Activated CD4-positive, alpha-beta T cell treated with anti-CD3 and anti-CD28 coated beads, Interleukin-2, amount 10 ng/mL, durations not matched to agents 24 days and 14 days (primary cell): Measurements from ENCODE around the gene NFXL1. TPM values are rescaled to one million over a fixed set of nuclear protein-coding genes. Genes with fewer than 3 reads are reported as not detected.

Experiments
- DNase-seq: peaks from one replicate; pipeline ENCODE4 v3.0.0; 2022
- H3K27ac Mint-ChIP-seq: one replicate; pipeline ENCODE4 v1.8.0; 2022; ENCODE audit warnings: mild to moderate bottlenecking, mixed read lengths
- H3K27me3 Mint-ChIP-seq: one replicate; pipeline ENCODE4 v1.8.0; 2022; ENCODE audit warnings: mixed read lengths
- H3K36me3 Mint-ChIP-seq: one replicate; pipeline ENCODE4 v1.8.0; 2022; ENCODE audit warnings: low read depth, mild to moderate bottlenecking, mixed read lengths
- H3K4me1 Mint-ChIP-seq: one replicate; pipeline ENCODE4 v1.8.0; 2021; ENCODE audit warnings: mixed read lengths
- H3K4me3 Mint-ChIP-seq: one replicate; pipeline ENCODE4 v1.8.0; 2022; ENCODE audit warnings: mild to moderate bottlenecking, moderate library complexity, mixed read lengths
- H3K9me3 Mint-ChIP-seq: one replicate; pipeline ENCODE4 v1.8.0; 2021; ENCODE audit warnings: mixed read lengths
- intact Hi-C: fragments of 100-400 bp; cut with micrococcal nuclease; formaldehyde crosslinking; loops from one replicate; pipeline ENCODE4 v1.15.1; 2023
- total RNA-seq: library from RNA; stranded (reverse); gene quantifications from 2 replicates; pipeline ENCODE4 v1.2.3, GENCODE V29; 2022

NFXL1 gene
- total RNA-seq, 1 donor from 2014 or later = 15.0 TPM

DNA sequence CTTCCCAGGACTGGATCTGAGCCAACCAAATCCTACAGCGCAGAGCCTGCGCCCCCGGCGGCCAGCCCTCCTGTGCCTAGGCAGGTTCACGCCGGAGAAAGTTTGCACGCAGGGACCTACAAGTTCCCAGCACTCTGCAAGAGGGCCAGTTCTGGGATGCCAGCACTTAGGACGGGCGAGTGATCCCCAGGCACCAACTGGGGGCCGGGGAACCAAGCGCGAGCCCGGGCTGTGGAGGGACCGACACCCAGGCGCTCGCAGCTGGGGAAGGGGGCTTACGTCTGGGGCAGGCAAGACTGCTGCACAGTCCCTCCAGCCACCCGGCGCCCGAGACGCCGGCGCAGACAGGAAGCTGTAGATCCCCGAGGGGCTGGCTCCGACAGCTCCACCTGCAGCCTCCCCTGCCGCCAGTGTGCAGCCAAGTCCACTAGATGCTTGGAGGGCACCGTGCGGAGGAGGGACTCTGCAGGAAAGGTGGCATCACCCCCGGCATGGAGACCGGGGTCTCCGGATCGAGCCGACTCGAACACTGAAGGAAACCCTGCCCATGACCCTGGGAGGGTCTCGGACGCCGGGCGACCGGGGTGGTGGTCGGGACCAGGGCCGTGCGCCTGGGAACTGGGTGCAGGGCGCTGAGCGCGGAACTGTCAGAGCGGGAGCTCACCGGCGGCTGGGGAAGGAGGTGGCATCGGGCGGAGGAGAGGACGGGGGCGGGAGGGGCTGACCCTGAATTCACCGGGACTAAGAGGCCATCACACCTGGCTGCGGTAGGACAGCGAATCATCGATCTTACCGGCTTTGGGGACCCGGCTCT lies 77.1 kb downstream of the NFXL1 start:
- peak; percentile 80 for DNase-seq
- Mint-ChIP-seq H3K4me1 (peaks cover 17% of the 10 kb centered on the region), H3K9me3 (no peaks in the 10 kb centered on the region), H3K4me3 (peak overlapping the region; percentile 88), H3K27me3 (peaks cover 40% of the 10 kb centered on the region), H3K27ac (no peak overlapping the region), H3K36me3 (no peaks in the 10 kb centered on the region)
- intact Hi-C loops = loop anchor here (2.0 to 10.0 kb wide), 3 partner anchors 78 to 372 kb away; partner anchors contain the start of genes COMMD8 and NFXL1

DNA sequence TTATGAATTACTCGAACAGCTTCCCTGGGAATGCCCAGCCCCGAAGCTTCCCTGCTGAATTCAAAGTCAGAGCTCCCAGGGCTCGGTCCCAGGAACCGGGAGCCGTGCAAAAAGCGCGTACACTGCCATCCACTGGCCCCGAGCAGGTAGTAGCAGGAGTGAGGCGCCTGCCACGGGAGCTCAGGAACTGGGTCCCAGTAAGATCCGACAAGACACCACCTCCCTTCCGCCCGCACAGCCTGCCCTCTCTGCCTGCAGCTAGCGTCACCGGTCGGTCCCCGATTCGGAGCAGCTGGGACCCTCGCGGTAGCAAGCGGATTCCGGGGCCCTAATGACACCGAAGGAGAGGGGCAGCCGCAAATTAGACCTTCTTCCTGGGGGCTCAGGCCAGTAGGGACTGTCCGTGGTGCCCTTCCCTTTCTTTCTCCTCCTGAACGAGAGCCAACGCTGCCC lies 77.7 kb downstream of the NFXL1 start:
- Mint-ChIP-seq H3K36me3 (no peaks in the 10 kb centered on the region), H3K27ac (no peak overlapping the region), H3K9me3 (no peaks in the 10 kb centered on the region), H3K4me3 (peak overlapping the region; percentile 88), H3K27me3 (peaks cover 40% of the 10 kb centered on the region), H3K4me1 (peaks cover 17% of the 10 kb centered on the region)
- intact Hi-C loops = loop anchor here (2.0 to 10.0 kb wide), 3 partner anchors 78 to 372 kb away; partner anchors contain the start of genes COMMD8 and NFXL1
- peak; percentile 83 for DNase-seq

DNA sequence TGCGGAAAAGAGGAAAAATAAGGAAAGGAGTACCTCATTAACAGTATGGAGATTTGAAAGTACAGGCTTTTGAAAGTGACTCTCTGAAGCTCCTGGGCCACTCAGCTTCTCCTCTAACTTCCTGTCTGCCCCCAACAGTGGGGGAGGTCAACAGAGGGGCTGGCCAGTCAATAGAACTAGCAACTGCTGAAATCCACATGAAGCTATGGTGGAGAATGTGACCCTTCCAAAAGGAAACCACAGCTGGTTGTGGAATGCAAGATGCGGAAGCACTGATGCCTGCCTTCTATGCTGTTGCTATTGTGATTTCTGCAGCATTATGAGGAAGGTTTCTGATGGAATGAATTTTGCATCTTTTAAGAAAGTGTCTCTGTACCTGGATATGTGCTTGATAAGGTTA lies 78.9 kb downstream of the NFXL1 start:
- Mint-ChIP-seq H3K36me3 (no peaks in the 10 kb centered on the region), H3K27me3 (peaks cover 40% of the 10 kb centered on the region), H3K4me3 (no peak overlapping the region), H3K4me1 (peaks cover 19% of the 10 kb centered on the region), H3K27ac (no peak overlapping the region), H3K9me3 (no peaks in the 10 kb centered on the region)
- intact Hi-C loops = loop anchor here (5.0 to 10.0 kb wide), 2 partner anchors 97 to 371 kb away; partner anchors contain the start of gene COMMD8
- no peak for DNase-seq

DNA sequence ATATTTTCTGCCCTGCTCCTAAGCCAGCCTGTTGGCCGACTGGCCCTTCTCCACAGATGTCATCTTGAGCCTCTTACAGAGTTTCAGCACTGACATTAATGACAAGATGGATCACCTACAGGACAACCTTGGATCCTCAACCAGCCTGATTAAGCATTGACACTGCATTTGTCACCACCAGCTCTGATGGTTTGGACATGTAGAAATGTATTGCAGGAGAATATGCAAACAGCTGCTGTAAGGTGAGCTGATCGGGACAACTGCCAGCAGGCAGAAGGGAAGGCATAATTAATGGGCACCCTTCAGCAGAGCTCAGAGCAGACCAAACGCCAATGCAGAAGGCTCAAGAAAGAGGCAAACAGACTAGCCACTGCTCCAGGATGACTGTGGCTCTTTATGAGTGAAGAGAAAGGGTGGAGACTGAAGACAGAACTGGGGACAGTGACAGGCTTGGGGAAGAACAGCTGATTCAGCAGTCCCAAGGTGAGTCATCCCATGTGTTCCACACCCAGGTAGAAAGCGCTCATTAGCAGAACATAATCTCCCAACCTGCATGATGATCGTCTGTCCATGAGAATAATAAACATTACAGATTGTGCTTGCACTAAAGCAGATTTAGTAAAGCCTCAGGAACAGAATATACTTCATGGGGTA lies 83.2 kb downstream of the NFXL1 start:
- intact Hi-C loops = loop anchor here (10.0 kb wide), 1 partner anchor 366 kb away; the partner anchor contains the start of gene COMMD8
- H3K27ac Mint-ChIP-seq = no peak overlapping the region
- H3K36me3 Mint-ChIP-seq = no peaks in the 10 kb centered on the region

DNA sequence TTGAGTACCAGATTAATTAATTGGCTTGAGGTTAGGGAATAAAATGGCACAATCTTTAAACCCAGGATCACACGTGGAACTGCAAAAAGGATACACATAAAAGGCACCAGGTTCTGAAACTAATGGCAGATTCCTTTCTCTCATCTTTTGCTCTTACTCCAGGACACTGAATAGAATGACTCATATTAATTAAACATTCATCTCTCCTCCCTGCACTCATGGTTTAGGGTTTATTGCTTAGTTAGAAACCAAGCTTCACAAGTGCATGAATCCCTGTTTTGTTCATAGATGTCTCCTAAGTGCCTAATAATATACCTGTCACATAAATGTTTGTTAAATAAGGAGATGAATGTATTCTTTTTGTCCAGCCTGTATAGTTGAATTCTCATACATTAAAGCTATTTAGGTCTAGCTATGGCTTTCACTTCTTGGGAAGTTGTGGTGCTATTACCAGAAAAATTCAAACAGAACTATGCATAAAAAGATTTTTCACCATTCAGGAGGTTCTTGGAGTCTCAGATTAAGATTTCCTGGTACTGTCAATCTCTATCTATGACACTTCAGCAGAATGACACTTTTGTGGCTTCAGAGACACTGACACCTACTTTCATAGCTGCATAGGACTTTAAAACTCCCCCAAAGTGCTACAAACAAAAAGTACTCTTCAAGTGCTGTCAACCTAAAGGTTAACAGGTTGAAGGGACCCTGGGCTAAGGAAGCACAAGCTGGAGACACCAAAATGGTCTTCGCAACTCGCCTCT lies 83.9 kb downstream of the NFXL1 start:
- Mint-ChIP-seq H3K27ac (no peak overlapping the region), H3K36me3 (no peaks in the 10 kb centered on the region), H3K27me3 (peaks cover 20% of the 10 kb centered on the region), H3K4me1 (peaks cover 8% of the 10 kb centered on the region), H3K4me3 (no peak overlapping the region), H3K9me3 (no peaks in the 10 kb centered on the region)
- DNase-seq = no peak
- intact Hi-C loops = loop anchor here (10.0 kb wide), 1 partner anchor 366 kb away; the partner anchor contains the start of gene COMMD8

More for the DNA sequence above, 83.2 kb downstream of the NFXL1 start:
- DNase-seq = no peak
- H3K4me1 Mint-ChIP-seq = peaks cover 11% of the 10 kb centered on the region
- peaks cover 26% of the 10 kb centered on the region for H3K27me3 Mint-ChIP-seq
- no peaks in the 10 kb centered on the region for H3K9me3 Mint-ChIP-seq
- H3K4me3 Mint-ChIP-seq = no peak overlapping the region

DNA sequence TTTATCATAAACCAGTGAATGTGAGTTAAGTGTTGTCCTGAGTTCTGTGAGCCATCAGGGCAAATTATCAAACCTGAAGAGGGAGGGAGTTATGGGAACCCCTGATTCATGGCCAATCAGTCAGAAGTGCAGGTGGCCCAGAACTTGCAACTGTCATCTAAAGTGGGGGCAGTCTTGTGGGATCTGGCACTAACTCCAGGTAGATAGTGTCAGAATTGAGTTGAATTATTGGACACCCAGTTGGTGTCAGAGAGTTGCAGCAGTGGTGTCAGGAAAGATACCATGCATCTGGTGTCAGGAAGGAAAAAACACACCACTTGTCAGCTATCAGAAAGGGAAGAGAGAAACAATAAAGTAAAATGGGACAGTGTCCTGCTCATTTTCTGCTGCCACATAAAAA lies 84.9 kb downstream of the NFXL1 start:
- H3K4me3 Mint-ChIP-seq = no peak overlapping the region
- no peaks in the 10 kb centered on the region for H3K9me3 Mint-ChIP-seq
- intact Hi-C loops = no loop called here
- H3K27me3 Mint-ChIP-seq = peaks cover 13% of the 10 kb centered on the region
- no peak for DNase-seq
- peaks cover 8% of the 10 kb centered on the region for H3K4me1 Mint-ChIP-seq
- H3K27ac Mint-ChIP-seq = no peak overlapping the region
- no peaks in the 10 kb centered on the region for H3K36me3 Mint-ChIP-seq

DNA sequence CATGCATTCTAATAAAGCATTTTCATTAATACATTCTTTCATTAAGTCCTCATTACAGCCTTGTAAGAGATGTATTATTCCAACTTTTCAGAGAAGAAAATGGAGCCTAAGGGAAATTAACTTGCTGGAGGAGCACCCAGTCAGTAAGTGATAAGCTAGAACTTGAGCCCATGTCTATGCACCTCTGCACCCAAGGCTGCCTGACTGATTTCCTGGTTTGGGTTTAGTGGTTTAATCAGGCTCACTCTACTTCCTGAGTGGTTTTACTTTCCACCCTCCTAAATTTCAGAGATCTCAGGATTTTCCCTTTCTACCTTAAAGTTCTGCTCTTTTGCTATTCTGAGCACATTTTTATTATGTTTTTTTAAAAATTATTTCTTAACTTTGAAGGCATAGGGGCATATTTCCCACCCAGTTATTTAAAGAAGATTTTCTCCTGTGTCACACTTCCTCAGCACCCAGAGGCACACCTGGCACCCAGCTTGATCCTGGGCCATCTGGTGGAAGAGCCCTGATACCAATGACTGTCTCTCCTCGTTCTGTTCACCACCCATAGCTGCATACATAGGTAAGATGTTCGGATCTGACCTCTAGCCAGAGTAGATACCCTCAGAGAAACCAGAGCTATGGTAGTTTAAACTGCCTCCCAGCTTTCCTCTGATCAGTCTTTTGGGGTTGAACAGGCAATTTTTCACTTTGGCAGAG lies 86.9 kb downstream of the NFXL1 start:
- Mint-ChIP-seq H3K27ac (no peak overlapping the region), H3K27me3 (peaks cover 7% of the 10 kb centered on the region), H3K36me3 (no peaks in the 10 kb centered on the region), H3K4me1 (peaks cover 8% of the 10 kb centered on the region), H3K4me3 (no peak overlapping the region), H3K9me3 (no peaks in the 10 kb centered on the region)
- intact Hi-C loops = no loop called here
- no peak for DNase-seq

DNA sequence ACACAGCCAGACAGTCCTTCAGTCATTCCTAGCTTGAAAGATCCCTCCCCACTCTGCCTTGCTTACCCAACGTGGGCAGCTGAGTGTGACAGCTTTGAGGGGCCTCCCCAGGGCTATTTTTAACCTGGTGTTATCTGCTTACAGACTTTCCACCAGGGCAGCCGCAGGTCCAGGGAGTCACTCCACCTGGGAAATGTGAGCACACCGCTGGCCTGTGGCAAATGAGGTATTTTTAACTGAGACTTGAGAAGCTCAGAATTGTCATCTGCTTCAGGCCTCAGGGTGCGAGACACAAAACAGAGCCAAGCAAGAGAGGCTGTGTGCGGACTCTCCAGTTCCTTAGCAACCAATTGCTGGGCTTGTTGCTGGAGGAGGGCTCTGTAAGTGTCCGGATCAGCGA lies 89.5 kb downstream of the NFXL1 start:
- H3K4me1 Mint-ChIP-seq = peaks cover 5% of the 10 kb centered on the region
- no peak overlapping the region for H3K27ac Mint-ChIP-seq
- H3K4me3 Mint-ChIP-seq = no peak overlapping the region
- H3K9me3 Mint-ChIP-seq = no peaks in the 10 kb centered on the region
- intact Hi-C loops = no loop called here
- H3K27me3 Mint-ChIP-seq = peaks cover 10% of the 10 kb centered on the region
- DNase-seq = no peak
- no peaks in the 10 kb centered on the region for H3K36me3 Mint-ChIP-seq

DNA sequence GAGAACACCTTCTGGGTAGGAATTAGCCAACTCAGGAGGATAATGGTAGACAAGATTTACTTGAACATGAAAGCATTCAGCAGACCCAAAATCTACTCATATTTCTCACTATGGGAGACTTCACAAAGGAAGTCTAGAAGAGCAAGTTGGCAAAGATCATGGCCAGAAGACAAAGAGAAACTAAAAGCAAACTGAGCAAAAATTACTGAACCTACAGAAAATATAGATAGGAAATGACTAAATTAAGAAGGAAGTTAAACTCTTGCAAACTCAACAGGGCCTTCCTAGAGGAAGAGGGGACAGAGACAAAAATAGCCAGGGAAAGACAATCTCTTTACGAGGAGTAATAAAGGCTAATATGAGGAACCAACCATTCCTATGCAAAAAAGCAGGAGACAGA lies 95.2 kb downstream of the NFXL1 start:
- intact Hi-C loops = no loop called here
- Mint-ChIP-seq H3K36me3 (no peaks in the 10 kb centered on the region), H3K4me3 (no peak overlapping the region), H3K4me1 (peaks cover 4% of the 10 kb centered on the region), H3K27me3 (peaks cover 20% of the 10 kb centered on the region), H3K9me3 (no peaks in the 10 kb centered on the region), H3K27ac (no peak overlapping the region)
- DNase-seq = no peak

DNA sequence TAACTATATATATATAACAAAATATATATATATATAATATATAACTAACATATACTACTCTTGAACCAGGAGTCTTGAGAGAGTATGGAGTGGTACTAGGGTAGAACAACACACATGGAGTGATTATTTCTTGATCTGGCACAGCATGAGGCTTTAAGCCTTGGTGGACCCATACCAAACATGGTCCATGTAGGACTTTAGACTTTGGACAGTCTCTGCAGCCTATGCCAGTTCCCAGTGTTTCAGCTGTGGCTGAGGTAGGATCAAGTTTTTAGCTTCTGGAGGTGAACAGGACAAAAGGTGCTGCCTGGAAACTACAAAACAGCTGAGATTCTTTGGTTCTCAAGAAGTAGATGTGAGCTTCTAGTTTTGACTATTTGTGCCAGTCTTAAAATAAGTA lies 97.1 kb downstream of the NFXL1 start:
- DNase-seq = no peak
- H3K27ac Mint-ChIP-seq = no peak overlapping the region
- H3K27me3 Mint-ChIP-seq = peaks cover 22% of the 10 kb centered on the region
- H3K36me3 Mint-ChIP-seq = no peaks in the 10 kb centered on the region
- intact Hi-C loops = no loop called here
- H3K9me3 Mint-ChIP-seq = no peaks in the 10 kb centered on the region
- peaks cover 4% of the 10 kb centered on the region for H3K4me1 Mint-ChIP-seq
- H3K4me3 Mint-ChIP-seq = no peak overlapping the region

DNA sequence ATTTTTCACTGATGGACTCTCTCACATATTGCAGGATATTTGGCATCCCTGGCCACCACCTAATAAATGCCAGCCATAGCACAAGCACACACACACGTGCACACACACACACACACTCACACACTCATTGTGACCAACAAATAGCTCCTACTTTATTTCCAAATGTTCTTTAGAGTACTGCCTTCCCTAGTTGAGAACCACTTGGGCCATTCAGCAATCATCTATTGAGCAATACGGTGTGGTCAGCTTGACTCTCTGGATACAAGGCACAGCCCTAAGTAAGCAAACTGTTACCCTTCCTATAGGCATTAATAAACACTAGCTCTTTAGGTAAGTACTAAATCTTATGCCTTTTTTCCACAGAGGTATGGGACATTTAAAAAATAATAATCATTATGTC lies 97.6 kb downstream of the NFXL1 start:
- no peaks in the 10 kb centered on the region for H3K36me3 Mint-ChIP-seq
- peaks cover 20% of the 10 kb centered on the region for H3K27me3 Mint-ChIP-seq
- no peak overlapping the region for H3K27ac Mint-ChIP-seq
- H3K4me1 Mint-ChIP-seq = peaks cover 4% of the 10 kb centered on the region
- intact Hi-C loops = no loop called here
- DNase-seq = no peak
- no peak overlapping the region for H3K4me3 Mint-ChIP-seq
- no peaks in the 10 kb centered on the region for H3K9me3 Mint-ChIP-seq

DNA sequence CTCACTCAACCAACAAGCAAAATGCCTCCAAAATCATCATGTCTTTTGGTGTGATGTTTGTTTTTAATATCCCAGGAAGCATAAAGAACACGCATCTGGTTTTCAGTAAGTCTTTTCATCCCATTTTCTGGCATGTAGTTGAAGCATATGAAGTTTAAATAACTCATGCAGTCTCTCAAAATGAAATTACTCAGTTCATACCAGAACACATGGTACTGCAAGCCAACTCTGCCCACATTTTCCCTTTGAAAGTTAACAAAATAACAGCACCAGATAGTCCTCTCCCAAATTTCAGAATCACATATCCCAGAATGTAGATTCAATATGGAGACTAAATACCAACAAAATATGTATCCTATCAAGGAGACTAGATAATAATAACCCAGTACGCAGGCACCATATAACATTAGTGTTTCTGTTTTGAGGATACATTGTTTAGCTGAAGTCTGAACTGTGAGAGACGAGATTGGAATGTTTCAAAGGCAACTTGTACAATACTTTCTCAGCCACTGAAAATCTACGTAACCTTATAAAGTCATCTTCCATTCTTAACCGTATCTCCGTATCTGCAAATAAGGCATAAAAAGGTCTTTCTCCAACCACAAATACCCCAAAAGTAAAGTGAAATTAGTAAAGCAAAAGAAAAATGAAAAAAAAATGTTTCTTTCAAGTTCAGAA lies 99.6 kb downstream of the NFXL1 start:
- Mint-ChIP-seq H3K36me3 (no peaks in the 10 kb centered on the region), H3K27me3 (peaks cover 22% of the 10 kb centered on the region), H3K4me1 (peaks cover 4% of the 10 kb centered on the region), H3K9me3 (no peaks in the 10 kb centered on the region), H3K27ac (no peak overlapping the region), H3K4me3 (no peak overlapping the region)
- no peak for DNase-seq
- intact Hi-C loops = no loop called here
